Activated naive CD8-positive, alpha-beta T cell treated with anti-CD3 and anti-CD28 coated beads, Interleukin-2, amount 10 ng/mL, durations not matched to agents 7 days and 5 days (primary cell): ENCODE measurements around the gene PELO. TPM values are rescaled to one million over a fixed set of nuclear protein-coding genes. Genes with fewer than 3 reads are reported as not detected.
A peak's percentile ranks its signal among the peaks of the same experiment; 100 is the strongest.

Experiments
- ATAC-seq: fragments of 150-1000 bp; cut with Tn5 transposase; one replicate; pipeline ENCODE4 v1.10.0; 2021; ENCODE audit warnings: low read depth, moderate library complexity
- POLR2A ChIA-PET: fragments of 350-600 bp; sonication (Branson Sonifier 250); formaldehyde crosslinking; loops from one replicate; lab custom pipeline; 2021; ENCODE audit warnings: antibody characterized with exemption; lab: Charles Lee
- DNase-seq: peaks from one replicate; pipeline ENCODE4 v3.0.0; 2021
- H3K27ac Mint-ChIP-seq: one replicate; pipeline ENCODE4 v1.8.0; 2022; ENCODE audit warnings: mild to moderate bottlenecking, mixed read lengths
- H3K27me3 Mint-ChIP-seq: one replicate; pipeline ENCODE4 v1.8.0; 2022; ENCODE audit warnings: mild to moderate bottlenecking, moderate library complexity, mixed read lengths
- H3K36me3 Mint-ChIP-seq: one replicate; pipeline ENCODE4 v1.8.0; 2021; ENCODE audit warnings: mild to moderate bottlenecking, mixed read lengths
- H3K4me1 Mint-ChIP-seq: one replicate; pipeline ENCODE4 v1.8.0; 2021; ENCODE audit warnings: mixed read lengths
- H3K4me3 Mint-ChIP-seq: one replicate; pipeline ENCODE4 v1.8.0; 2022; ENCODE audit warnings: mild to moderate bottlenecking, moderate library complexity, mixed read lengths
- H3K9me3 Mint-ChIP-seq: one replicate; pipeline ENCODE4 v1.8.0; 2021; ENCODE audit warnings: mixed read lengths
- total RNA-seq, 2 experiments: library from RNA; stranded (reverse); gene quantifications; one replicate each; pipeline ENCODE4 v1.2.3, GENCODE V29; 2021

PELO gene
- total RNA-seq, 2 experiments from 2014 or later: 24.0 to 24.2 TPM

DNA sequence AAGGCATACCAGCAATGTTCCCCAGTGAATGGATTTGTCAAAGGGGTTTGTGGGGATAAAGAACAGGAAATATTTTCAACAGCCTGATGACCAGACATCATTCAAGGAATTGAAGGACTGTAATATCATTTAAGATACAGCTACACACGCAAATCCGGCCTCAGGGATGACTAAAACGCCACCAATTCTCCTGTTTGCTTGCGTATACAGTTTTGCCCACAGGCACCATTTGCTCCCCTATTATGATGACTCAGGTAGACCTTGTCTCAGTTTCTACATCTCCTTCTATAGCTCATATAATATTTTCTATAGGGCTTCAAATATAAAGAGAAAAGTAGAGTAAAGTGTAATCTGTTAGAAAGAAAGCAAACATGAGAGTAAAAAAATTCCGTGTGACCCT lies 29.7 kb upstream of the PELO start:
- POLR2A ChIA-PET: no interaction called here
- no peak for DNase-seq
- Mint-ChIP-seq H3K9me3 (peaks cover 3% of the 10 kb centered on the region), H3K36me3 (peaks cover 4% of the 10 kb centered on the region), H3K4me1 (no peaks in the 10 kb centered on the region), H3K27ac (no peak overlapping the region), H3K4me3 (no peak overlapping the region), H3K27me3 (no peaks in the 10 kb centered on the region)
- ATAC-seq: no peak

DNA sequence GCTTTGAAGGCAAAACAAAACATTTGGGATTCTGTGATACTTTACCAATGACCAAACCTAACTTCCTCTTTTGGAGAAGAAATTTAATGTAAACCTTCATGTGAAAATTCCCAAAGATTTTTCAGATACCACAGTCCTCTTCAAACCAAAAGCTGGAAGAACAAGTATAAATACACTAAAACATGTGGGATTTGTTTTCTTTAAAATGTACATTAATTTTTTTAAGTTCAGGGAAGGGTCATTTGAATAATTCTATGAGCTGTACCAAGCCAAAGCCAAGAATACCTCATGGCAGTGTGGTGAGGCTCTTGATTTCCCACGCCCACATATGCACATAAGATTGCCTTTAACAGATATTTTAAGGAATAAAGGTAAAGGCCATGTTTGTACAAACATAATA lies 28.4 kb upstream of the PELO start:
- peaks cover 3% of the 10 kb centered on the region for H3K9me3 Mint-ChIP-seq
- DNase-seq (no peak), ATAC-seq (no peak)
- H3K27me3 Mint-ChIP-seq: no peaks in the 10 kb centered on the region
- no peak overlapping the region for H3K4me3 Mint-ChIP-seq
- POLR2A ChIA-PET: interaction anchor here (0.9 kb wide), 1 partner anchor 34 kb away, joined by 3 read pairs; no protein-coding TSS in a partner anchor
- no peak overlapping the region for H3K27ac Mint-ChIP-seq
- H3K4me1 Mint-ChIP-seq: no peaks in the 10 kb centered on the region
- peaks cover 3% of the 10 kb centered on the region for H3K36me3 Mint-ChIP-seq

DNA sequence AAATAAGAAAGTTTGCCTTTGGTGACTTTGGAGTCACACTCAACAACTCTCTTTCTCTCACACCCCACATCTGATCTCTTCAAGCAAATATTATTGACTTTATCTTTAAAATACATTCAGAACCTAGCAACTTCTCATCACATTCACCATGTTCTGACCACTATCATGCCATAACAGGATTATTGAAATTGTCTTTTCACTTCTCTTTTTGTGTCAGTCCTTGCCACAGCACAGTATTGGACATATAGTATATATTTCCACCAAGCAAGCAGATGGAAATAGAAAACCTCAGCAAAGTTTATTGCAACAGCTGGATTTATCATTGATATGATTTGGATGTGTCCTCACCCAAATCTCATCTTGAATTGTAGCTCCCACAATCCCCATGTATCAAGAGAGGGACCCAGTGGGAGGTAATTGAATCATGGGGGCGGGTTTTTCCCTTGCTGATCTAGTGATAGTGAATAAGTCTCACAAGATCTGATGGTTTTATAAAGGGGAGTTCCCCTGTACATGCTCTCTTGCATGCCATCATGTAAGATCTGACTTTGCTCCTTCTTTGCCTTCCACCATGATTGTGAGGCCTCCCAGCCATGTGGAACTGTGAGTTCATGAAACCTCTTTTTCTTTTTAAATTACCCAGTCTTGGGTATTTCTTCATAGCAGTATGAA lies 26.9 kb upstream of the PELO start:
- ATAC-seq: no peak

DNA sequence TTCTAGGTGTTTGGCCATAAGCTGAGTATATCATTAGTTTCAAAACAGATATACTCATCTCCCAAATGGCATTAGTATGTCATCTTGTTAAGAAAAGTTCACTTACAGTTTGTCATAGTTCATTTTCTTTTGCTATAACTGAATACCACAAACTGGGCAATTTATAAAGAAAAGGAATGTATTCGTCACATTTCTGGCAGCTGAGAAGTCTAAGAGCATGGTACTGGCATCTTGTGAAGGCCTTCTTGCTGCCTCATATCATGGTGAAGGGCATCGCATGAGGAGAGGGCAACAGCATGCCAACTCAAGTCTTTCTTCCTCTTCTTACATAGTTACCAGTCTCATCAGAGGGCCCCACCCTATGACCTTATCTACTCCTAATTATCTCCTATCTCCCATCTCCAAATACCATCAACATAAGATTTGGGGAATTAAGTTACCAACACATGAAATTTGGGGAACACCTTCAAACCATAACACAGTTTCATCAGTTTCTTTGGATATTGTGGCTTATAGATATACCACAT lies 20.4 kb upstream of the PELO start:
- Mint-ChIP-seq H3K27ac (no peak overlapping the region), H3K4me1 (peaks cover 27% of the 10 kb centered on the region), H3K27me3 (no peaks in the 10 kb centered on the region), H3K36me3 (peaks cover 12% of the 10 kb centered on the region), H3K4me3 (no peak overlapping the region), H3K9me3 (peaks cover 2% of the 10 kb centered on the region)
- ATAC-seq (no peak), DNase-seq (no peak)
- POLR2A ChIA-PET: interaction anchor here (1.2 kb wide), 1 partner anchor 33 kb away, joined by 3 read pairs; no protein-coding TSS in a partner anchor

More for the DNA sequence above, 26.9 kb upstream of the PELO start:
- Mint-ChIP-seq H3K36me3 (peaks cover 8% of the 10 kb centered on the region), H3K27ac (no peak overlapping the region), H3K9me3 (peaks cover 3% of the 10 kb centered on the region), H3K4me3 (no peak overlapping the region), H3K4me1 (no peaks in the 10 kb centered on the region), H3K27me3 (no peaks in the 10 kb centered on the region)
- no peak for DNase-seq
- POLR2A ChIA-PET: no interaction called here

DNA sequence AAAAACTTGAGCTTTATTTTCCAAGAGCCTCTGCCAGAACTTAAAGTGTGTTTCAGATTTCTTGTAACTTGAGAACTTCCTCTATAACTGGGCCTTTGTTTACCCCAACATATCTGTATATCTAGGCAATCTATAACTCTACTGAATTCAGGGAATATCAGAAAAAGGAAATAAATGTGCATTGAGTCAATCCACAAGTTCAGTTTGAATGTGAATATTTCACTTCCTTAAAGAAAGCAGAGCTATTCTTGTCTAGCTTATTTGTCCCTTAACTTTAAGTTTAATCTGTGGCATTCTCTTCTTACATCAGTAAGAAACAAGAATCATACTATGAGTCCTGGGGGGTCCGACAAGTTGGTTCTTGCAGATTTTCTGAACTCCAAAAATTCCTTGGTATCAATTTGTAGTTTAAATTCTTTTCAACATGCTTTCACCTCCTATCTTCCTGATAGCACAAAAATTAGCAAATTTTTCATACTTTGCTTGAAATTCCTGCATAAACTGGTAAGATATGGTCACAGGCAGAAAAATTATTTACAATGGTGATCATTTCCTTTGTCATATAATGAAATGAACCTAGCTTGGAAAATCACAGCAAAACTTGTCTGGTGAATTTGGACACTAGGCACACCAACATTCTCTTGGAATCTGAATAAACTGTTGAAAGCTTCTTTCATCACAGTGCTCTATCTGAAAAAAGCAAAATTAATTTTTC lies 19.8 kb upstream of the PELO start:
- DNase-seq (no peak), ATAC-seq (no peak)
- no peak overlapping the region for H3K4me3 Mint-ChIP-seq
- H3K27ac Mint-ChIP-seq: no peak overlapping the region
- peaks cover 13% of the 10 kb centered on the region for H3K36me3 Mint-ChIP-seq
- H3K27me3 Mint-ChIP-seq: no peaks in the 10 kb centered on the region
- POLR2A ChIA-PET: interaction anchor here (1.2 kb wide), 1 partner anchor 32 kb away, joined by 3 read pairs; no protein-coding TSS in a partner anchor
- peaks cover 2% of the 10 kb centered on the region for H3K9me3 Mint-ChIP-seq
- peaks cover 33% of the 10 kb centered on the region for H3K4me1 Mint-ChIP-seq

DNA sequence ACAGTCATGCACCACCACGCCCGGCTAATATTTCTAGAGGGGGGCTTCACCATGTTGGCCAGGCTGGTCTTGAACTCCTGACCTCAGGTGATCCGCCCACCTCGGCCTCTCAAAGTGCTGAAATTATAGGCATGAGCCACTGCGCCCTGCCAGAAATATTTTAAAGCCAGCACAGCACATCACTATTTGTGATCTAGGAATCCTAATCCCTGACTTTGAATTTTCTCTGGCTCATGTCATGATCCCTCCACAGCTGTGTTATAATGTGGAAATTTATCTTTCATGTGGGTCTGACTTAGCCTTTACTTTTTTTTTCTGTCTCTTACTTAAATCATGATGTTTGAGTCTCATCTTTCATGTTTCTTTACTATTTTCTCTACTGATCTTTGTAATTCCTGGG lies 18.7 kb upstream of the PELO start:
- ATAC-seq (no peak), DNase-seq (no peak)
- Mint-ChIP-seq H3K4me3 (no peak overlapping the region), H3K27ac (no peak overlapping the region), H3K27me3 (no peaks in the 10 kb centered on the region), H3K4me1 (peaks cover 40% of the 10 kb centered on the region), H3K9me3 (peaks cover 2% of the 10 kb centered on the region), H3K36me3 (peaks cover 13% of the 10 kb centered on the region)
- POLR2A ChIA-PET: no interaction called here

DNA sequence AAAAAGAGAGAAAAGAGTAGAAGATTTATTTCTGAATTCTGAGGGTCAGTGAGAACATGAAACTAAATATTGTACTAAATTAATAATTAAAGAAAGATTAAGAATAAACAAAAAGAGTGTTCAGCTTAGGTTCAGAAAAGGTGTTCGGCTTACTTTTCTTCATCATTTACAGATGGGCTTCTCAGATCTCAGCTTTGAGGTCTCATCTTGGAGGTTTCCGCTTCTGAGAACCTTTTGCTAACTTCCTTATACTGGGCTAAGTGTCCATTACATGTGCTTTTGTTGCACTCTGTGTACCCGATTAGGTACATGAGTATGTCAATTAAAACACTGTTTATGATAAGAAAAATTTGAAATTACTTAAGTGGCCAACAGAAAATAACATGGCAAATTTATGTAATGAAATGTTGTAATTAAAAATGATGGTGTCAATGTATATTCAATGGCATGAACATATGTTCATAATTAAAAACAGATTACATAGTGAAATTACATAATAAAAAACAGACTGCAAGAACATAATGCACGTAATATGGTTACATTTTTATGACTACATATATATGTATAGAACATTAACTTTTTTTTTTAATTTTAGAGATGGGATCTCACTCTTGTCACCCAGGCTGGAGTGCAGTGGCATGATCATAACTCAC lies 17.3 kb upstream of the PELO start:
- POLR2A ChIA-PET: interaction anchor here (1.3 kb wide), 1 partner anchor 29 kb away, joined by 4 read pairs; no protein-coding TSS in a partner anchor
- Mint-ChIP-seq H3K27me3 (no peaks in the 10 kb centered on the region), H3K4me1 (peaks cover 50% of the 10 kb centered on the region), H3K4me3 (no peak overlapping the region), H3K36me3 (peaks cover 9% of the 10 kb centered on the region), H3K9me3 (peaks cover 2% of the 10 kb centered on the region), H3K27ac (peak overlapping the region; percentile 50)
- DNase-seq (no peak), ATAC-seq (no peak)

DNA sequence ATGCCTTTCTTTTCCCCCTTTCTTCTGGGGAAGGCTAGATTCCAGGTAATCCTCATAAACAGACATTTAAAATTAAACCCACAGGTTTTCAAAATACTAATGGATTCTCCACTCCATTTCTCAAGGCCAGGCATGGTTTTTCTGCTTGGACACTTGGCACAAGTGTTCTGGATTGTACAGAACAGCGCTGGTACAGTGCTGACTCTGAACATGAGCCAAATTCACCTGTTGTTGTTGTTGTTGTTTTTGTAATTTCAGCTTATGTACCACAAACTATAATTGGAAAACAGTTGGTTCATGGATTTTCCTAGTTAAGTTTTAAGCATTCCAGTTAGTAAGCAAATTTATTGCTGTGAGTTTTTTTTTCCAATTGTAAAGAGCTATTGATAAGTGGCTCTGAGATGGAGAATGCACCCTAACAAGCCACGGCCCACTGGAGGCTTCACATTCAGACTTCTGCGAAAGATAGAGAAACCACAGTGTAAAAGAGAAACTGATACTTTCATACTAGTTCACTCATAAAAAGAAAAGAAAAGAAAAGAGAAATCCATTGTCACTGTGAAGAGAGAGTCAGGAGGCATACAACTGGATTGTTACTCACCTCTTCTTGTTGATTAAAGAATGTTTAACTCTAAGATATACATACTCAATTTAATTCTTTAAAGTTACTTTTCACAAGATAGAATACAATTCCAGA lies 16.2 kb upstream of the PELO start:
- H3K9me3 Mint-ChIP-seq: peaks cover 2% of the 10 kb centered on the region
- H3K36me3 Mint-ChIP-seq: peaks cover 9% of the 10 kb centered on the region
- peak; percentile 35 for DNase-seq
- H3K4me1 Mint-ChIP-seq: peaks cover 60% of the 10 kb centered on the region
- peak overlapping the region; percentile 68 for H3K4me3 Mint-ChIP-seq
- POLR2A ChIA-PET: interaction anchor here (0.7 to 1.3 kb wide), 3 partner anchors 17 to 28 kb away, joined by 3 to 4 read pairs (median 3); no protein-coding TSS in a partner anchor
- peak; percentile 84 for ATAC-seq
- H3K27me3 Mint-ChIP-seq: no peaks in the 10 kb centered on the region
- peak overlapping the region; percentile 88 for H3K27ac Mint-ChIP-seq

DNA sequence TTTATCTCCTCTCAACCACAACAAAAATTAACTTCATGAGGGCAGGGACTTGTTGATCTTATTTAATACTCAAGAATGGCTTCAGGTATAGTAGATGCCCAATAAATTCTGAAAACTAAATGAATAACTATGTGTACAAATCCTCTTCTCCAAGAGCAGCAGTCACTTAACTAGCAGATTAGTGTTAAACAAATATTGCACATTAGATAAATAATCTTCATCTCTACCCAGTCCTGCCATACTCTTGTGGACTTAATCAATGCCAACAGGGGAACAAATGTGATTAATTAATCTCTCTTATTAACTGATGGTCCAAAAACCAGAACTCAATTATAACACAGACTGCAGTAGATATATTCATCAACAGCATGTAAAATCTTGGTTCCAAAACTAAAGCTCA lies 15.0 kb upstream of the PELO start:
- H3K9me3 Mint-ChIP-seq: peaks cover 2% of the 10 kb centered on the region
- no peak overlapping the region for H3K4me3 Mint-ChIP-seq
- no peak for ATAC-seq
- peaks cover 9% of the 10 kb centered on the region for H3K36me3 Mint-ChIP-seq
- no peaks in the 10 kb centered on the region for H3K27me3 Mint-ChIP-seq
- peaks cover 59% of the 10 kb centered on the region for H3K4me1 Mint-ChIP-seq
- H3K27ac Mint-ChIP-seq: peak overlapping the region; percentile 88
- no peak for DNase-seq
- POLR2A ChIA-PET: interaction anchor here (0.6 kb wide), 1 partner anchor 101 kb away, joined by 3 read pairs; no protein-coding TSS in a partner anchor

DNA sequence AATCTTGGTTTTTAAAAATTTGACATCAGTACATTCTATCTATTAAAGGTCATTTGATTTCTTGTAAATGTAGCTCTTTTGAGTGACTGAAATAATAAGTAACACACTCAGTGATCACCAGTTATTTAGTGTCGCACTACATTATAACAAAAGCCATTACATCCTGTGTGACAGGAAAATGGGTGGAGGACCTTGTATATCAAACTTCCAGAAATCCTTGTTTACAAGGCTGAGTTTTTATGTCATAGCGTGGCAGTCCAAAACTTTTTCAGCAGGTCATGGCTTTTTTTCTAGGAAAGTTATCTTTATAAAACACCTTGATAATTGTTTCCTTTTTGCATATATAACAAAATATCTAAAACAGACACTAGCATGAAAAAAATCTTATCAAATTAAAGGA lies 14.4 kb upstream of the PELO start:
- Mint-ChIP-seq H3K27me3 (no peaks in the 10 kb centered on the region), H3K27ac (no peak overlapping the region)
- POLR2A ChIA-PET: interaction anchor here (0.6 to 1.2 kb wide), 2 partner anchors 48 to 101 kb away, joined by 3 read pairs; no protein-coding TSS in a partner anchor

DNA sequence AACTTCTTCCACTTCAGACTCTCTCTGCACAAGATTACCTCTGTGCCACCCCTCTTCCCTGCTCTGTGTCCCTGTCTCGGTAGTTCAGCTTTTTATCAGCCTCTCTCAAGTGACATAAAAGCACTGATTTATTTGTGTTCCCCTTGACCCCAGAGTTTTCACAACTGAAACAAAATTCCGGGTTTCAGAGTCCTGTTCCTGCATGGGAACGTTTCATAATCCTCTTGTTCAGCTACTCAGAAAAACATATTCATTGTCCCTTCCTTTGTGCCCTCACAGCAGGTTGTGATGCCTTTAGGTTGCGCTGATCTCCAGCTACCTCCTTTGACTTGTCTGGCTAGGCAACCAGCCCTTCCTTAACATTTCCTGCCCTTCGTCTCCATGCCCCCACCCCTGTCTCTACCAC lies 13.7 kb upstream of the PELO start:
- DNase-seq (no peak), ATAC-seq (no peak)
- POLR2A ChIA-PET: interaction anchor here (0.6 to 1.2 kb wide), 2 partner anchors 49 to 64 kb away, joined by 3 read pairs; no protein-coding TSS in a partner anchor
- Mint-ChIP-seq H3K27ac (peak overlapping the region; percentile 74), H3K36me3 (peaks cover 11% of the 10 kb centered on the region), H3K4me1 (peaks cover 55% of the 10 kb centered on the region), H3K27me3 (no peaks in the 10 kb centered on the region), H3K4me3 (peak overlapping the region; percentile 14), H3K9me3 (peaks cover 2% of the 10 kb centered on the region)

More for the DNA sequence above, 14.4 kb upstream of the PELO start:
- H3K4me1 Mint-ChIP-seq: peaks cover 55% of the 10 kb centered on the region
- peaks cover 11% of the 10 kb centered on the region for H3K36me3 Mint-ChIP-seq
- H3K9me3 Mint-ChIP-seq: peaks cover 2% of the 10 kb centered on the region
- DNase-seq (no peak), ATAC-seq (no peak)
- H3K4me3 Mint-ChIP-seq: no peak overlapping the region

DNA sequence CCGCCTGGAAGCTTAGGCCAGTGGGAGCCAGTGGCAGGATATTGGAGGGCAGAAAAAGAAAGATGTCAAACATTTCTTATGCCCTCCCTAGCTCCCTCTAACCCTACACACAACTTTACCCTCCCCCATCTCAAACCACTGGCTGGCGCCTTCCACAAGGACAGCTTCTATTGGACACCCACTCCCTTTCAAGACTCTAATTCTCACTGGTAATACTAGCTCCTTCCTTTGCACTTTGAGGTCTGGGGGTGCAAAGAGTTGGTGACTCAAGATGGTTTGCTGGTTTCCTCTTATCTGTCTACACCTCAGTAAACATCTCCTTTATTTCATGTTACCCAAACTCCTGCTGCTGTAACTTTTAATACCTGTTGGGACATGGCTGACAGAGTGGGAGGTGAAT lies 11.6 kb upstream of the PELO start:
- ATAC-seq (peak; percentile 80), DNase-seq (peak; percentile 53)
- H3K4me1 Mint-ChIP-seq: peaks cover 47% of the 10 kb centered on the region
- POLR2A ChIA-PET: interaction anchor here (0.9 to 2.1 kb wide), 5 partner anchors 12 to 51 kb away, joined by 4 to 12 read pairs (median 5); partner anchors contain the start of genes ITGA1 and PELO
- H3K36me3 Mint-ChIP-seq: peaks cover 5% of the 10 kb centered on the region
- H3K9me3 Mint-ChIP-seq: no peaks in the 10 kb centered on the region
- H3K27ac Mint-ChIP-seq: peak overlapping the region; percentile 91
- peak overlapping the region; percentile 79 for H3K4me3 Mint-ChIP-seq
- H3K27me3 Mint-ChIP-seq: no peaks in the 10 kb centered on the region
